Measurements from ENCODE around the gene TMEM63A.

TMEM63A gene

GRCh38 chr1:225882694-225883615, 775 bp upstream of the TMEM63A start:
- TF ChIP-seq GATA3 (IDR thresholded peaks at IDR 0.05; ENCODE audit: low read depth, low read length) (no peak), GATA2 (IDR thresholded peaks at IDR 0.05; ENCODE audit: low read depth, low read length) (no peak)

DNA sequence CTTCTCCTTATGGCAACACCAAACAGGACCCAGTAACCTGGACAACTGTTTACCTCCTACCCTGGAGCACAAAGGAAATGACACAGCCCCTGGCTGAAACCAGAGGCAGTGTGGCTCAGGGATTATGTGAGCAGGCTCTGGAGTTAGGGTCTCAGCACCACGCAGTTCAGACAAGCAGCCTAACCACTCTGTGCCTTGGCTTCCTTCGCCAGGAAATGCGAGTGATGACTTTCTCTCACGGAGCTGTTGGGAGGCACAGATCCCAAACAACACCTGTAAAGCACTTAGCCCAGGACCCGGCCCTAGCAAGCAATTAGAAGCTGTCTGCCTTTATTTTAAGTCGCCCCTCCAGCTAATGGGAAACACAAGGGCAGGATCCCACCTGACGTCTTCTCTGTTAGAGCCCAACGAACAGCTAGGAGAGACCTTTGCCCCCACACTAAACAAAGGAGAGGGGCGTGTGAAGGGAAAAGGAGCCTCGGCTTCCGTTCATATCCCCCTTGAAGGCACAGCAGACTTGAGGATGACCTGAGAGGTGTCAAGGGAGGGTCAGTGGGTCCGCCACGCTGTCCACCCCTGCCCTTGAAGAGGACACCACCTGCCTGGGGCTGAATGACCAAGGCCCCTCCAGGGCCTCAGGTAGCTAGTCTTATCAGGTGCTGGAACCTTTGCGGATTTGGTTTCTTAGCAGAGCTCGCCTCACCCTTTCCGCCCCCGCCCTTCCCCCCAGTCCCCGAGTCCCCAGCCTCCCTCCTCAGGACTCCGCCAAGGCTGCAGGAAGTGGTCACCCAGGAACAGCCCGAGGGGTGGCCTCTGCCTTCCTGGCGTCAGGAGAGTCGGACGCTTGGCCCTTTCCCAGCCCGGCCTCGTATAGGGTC, 860 bp downstream of the TMEM63A start:
- no peak for TF ChIP-seq GATA2 (IDR thresholded peaks at IDR 0.05; ENCODE audit: low read depth, low read length)
- no peak for TF ChIP-seq GATA3 (IDR thresholded peaks at IDR 0.05; ENCODE audit: low read depth, low read length)

- TF ChIP-seq GATA3 (IDR thresholded peaks at IDR 0.05; ENCODE audit: low read depth, low read length) (no peak), GATA2 (IDR thresholded peaks at IDR 0.05; ENCODE audit: low read depth, low read length) (no peak)
Measured at GRCh38 chr1:225880636-225881035, 1.5 kb downstream of the TMEM63A start.

DNA sequence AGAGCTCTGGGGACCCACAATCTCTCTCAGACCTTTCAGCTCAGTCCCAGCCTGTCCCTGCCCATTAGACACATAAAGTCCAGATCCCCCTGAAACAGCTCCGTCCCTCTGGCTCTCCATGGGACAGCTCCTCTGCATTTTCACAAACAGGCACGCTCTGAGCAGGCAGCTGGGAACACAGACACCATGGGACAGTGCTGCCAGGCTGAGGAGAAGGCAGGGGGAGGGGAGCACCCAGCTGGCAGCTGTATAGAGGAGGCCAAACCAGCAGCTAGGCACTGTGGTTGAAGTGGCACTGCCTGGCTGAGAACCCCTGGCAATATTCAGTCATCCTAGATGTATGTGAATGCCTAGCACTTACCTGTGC, 2.0 kb downstream of the TMEM63A start:
- TF ChIP-seq GATA3 (IDR thresholded peaks at IDR 0.05; ENCODE audit: low read depth, low read length) (no peak), GATA2 (IDR thresholded peaks at IDR 0.05; ENCODE audit: low read depth, low read length) (no peak)

DNA sequence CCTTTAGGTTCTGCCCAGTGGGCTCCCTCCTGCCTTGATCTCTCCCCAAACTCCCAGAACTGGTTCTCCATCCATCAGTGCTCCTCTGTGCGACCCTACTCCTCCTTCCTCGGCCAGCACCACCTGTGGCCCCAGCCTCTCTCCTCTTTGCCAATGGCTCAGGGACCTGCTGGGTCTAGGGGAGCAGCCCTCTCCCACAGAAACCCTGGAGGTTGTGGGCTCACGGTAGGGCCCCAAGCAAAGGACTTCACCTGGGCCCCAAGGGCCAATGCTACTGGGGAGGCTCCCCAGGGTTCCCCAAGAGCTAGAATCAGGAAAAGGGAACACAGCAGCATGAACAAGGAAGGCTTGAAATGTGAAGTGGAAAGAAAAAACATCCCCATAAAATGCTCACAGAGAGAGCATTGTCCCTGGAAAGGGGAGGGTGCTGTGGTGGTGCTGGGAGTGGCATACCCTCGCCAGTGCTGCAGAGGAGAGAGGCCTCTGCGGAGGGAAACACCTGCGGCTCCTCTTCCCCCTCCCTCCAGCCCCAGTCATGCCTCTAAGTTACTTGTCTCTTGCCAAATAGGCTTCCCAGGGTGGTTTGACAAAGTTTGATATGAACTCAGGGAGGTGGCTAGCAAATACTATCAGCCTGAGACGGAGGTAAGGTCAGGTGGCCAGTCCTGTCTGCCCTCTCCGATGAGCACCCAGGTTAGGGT, 2.5 kb downstream of the TMEM63A start:
- TF ChIP-seq GATA2 (IDR thresholded peaks at IDR 0.05; ENCODE audit: low read depth, low read length) (no peak), GATA3 (IDR thresholded peaks at IDR 0.05; ENCODE audit: low read depth, low read length) (no peak)

DNA sequence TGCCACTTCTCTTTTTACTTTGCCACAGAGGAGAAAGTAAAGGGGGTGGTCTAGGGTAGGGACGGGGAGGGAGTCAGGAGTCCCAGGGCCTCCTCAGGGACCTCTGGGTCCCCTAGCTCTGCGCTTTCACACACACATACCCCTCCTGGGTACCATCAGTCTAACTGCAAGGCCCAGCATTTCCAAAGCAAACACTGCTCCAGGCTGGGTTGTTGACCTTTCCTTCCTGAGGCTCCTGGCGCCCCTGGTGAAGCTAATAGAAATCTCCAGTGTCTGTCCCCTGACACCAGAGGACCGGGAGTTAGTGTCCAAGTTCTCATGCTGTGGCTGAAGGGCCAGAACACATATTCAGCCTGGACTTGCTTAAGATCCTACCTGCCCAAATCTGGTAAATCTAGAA, 3.9 kb downstream of the TMEM63A start:
- no peak for TF ChIP-seq GATA2 (IDR thresholded peaks at IDR 0.05; ENCODE audit: low read depth, low read length)
- TF ChIP-seq GATA3 (IDR thresholded peaks at IDR 0.05; ENCODE audit: low read depth, low read length): no peak

DNA sequence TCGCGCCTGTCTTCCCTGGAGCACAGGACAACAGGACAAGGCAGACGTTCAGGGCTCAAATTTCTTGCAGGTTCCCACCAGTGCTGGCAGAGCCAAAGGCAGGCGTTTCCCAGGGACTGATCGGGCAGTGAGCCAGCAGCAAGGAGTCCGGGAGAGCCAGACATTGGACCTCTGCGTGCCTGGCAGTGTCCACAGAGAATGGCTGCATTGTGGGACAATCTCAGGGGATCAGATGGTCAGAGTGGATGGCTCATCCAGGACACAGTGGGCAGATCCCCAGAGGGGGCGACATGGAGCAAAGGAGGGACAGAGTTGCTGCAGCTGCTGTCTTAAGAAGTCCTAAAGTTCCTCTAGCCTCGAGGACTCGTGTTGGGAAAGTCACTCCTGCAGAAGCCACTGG, 4.6 kb downstream of the TMEM63A start:
- TF ChIP-seq GATA2 (IDR thresholded peaks at IDR 0.05; ENCODE audit: low read depth, low read length): no peak
- TF ChIP-seq GATA3 (IDR thresholded peaks at IDR 0.05; ENCODE audit: low read depth, low read length): no peak

GRCh38 chr1:225876900-225877510, 5.2 kb downstream of the TMEM63A start:
- no peak for TF ChIP-seq GATA3 (IDR thresholded peaks at IDR 0.05; ENCODE audit: low read depth, low read length)
- TF ChIP-seq GATA2 (IDR thresholded peaks at IDR 0.05; ENCODE audit: low read depth, low read length): no peak

- TF ChIP-seq GATA2 (IDR thresholded peaks at IDR 0.05; ENCODE audit: low read depth, low read length) (no peak), GATA3 (IDR thresholded peaks at IDR 0.05; ENCODE audit: low read depth, low read length) (no peak)
Measured at GRCh38 chr1:225875044-225875815, 7.0 kb downstream of the TMEM63A start.

GRCh38 chr1:225874431-225874830, 7.7 kb downstream of the TMEM63A start:
- TF ChIP-seq GATA2 (IDR thresholded peaks at IDR 0.05; ENCODE audit: low read depth, low read length) (no peak), GATA3 (IDR thresholded peaks at IDR 0.05; ENCODE audit: low read depth, low read length) (no peak)

- TF ChIP-seq GATA2 (IDR thresholded peaks at IDR 0.05; ENCODE audit: low read depth, low read length): no peak
- TF ChIP-seq GATA3 (IDR thresholded peaks at IDR 0.05; ENCODE audit: low read depth, low read length): no peak
Measured at GRCh38 chr1:225873281-225873850, 8.8 kb downstream of the TMEM63A start.

DNA sequence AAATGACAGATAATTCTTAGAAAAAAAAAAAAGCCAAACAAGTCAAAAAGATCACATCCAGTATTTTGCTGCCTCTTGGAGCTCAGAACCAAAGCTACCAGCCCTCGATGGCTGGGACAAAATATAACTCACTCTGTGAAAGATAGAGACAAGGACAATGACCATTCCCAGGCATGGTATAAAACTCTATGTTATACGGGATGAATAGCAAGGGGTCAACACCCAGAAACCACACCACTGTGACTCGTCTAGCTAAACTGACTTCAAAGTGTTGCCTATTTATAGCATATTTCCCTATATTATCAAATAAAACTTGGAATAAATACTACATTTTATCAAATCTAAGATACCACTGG, 10.1 kb downstream of the TMEM63A start:
- TF ChIP-seq GATA2 (IDR thresholded peaks at IDR 0.05; ENCODE audit: low read depth, low read length) (no peak), GATA3 (IDR thresholded peaks at IDR 0.05; ENCODE audit: low read depth, low read length) (no peak)
